Measurements from ENCODE around the gene C9orf72.
A peak's percentile ranks its signal among the peaks of the same experiment; 100 is the strongest.

The C9orf72 gene

GRCh38 chr9:27602142-27602861 lies 29.0 kb upstream of the C9orf72 start:
- Histone ChIP-seq H2BK120ac (ENCODE audit: low read depth, low read length) (no peak overlapping the region), H4K8ac (ENCODE audit: low read depth, low read length) (no peak overlapping the region), H3K23ac (ENCODE audit: low read depth, low read length, poor library complexity) (no peak overlapping the region), H3K9ac (ENCODE audit: low read depth, low read length, poor library complexity) (no peak overlapping the region), H3K27me3 (ENCODE audit: control insufficient read depth in 3 of 3, insufficient read depth in 3 of 3, low read depth in 1 of 3, low read length in 3 of 3) (no peaks in the 10 kb centered on the region), H3K9me3 (replicated peaks in 1 of 2; ENCODE audit: control insufficient read depth in 2 of 2, insufficient read depth in 1 of 2, low read depth in 1 of 2, low read length in 2 of 2) (no peaks in the 10 kb centered on the region), H2BK12ac (ENCODE audit: low read length) (no peak overlapping the region), H2BK15ac (ENCODE audit: low read length) (no peak overlapping the region), H3K79me1 (ENCODE audit: low read depth, low read length) (no peaks in the 10 kb centered on the region), H2BK5ac (ENCODE audit: low read length) (no peak overlapping the region), H3K14ac (ENCODE audit: low read length) (no peak overlapping the region), H3K18ac (ENCODE audit: low read length) (no peak overlapping the region), H3K4me3 (ENCODE audit: low read length in 2 of 2) (no peak overlapping the region), H3K4ac (ENCODE audit: low read length) (no peak overlapping the region), H3K4me1 (ENCODE audit: control insufficient read depth in 2 of 2, insufficient read depth in 1 of 2, low read depth in 1 of 2, low read length in 2 of 2) (peaks cover 0 to 2% of the 10 kb centered on the region in 2 donors), H3K27ac (replicated peaks; ENCODE audit: low read length) (no peak overlapping the region), H3K36me3 (replicated peaks in 1 of 2; ENCODE audit: control insufficient read depth in 2 of 2, insufficient read depth in 2 of 2, low read length in 2 of 2) (no peaks in the 10 kb centered on the region), H4K91ac (ENCODE audit: low read depth, low read length, poor library complexity) (no peak overlapping the region), H2AFZ (ENCODE audit: low read length) (no peak overlapping the region), H2AK5ac (ENCODE audit: low read depth, low read length) (no peak overlapping the region), H3K4me2 (ENCODE audit: insufficient read depth, low read length, poor library complexity, severe bottlenecking) (no peak overlapping the region)
- DNase-seq (ENCODE audit: low spot score): no peak
- WGBS, 2 donors (ENCODE audit: extremely low coverage in 2 of 2, insufficient read length in 2 of 2, insufficient replicate concordance in 1 of 2): no CpG with 5 or more reads among the region's 6 CpGs

- Histone ChIP-seq H4K8ac (ENCODE audit: low read depth, low read length) (no peak overlapping the region), H3K14ac (ENCODE audit: low read length) (no peak overlapping the region), H4K91ac (ENCODE audit: low read depth, low read length, poor library complexity) (no peak overlapping the region), H2BK5ac (ENCODE audit: low read length) (no peak overlapping the region), H2AK5ac (ENCODE audit: low read depth, low read length) (no peak overlapping the region), H3K36me3 (replicated peaks in 1 of 2; ENCODE audit: control insufficient read depth in 2 of 2, insufficient read depth in 2 of 2, low read length in 2 of 2) (no peaks in the 10 kb centered on the region), H3K9me3 (replicated peaks in 1 of 2; ENCODE audit: control insufficient read depth in 2 of 2, insufficient read depth in 1 of 2, low read depth in 1 of 2, low read length in 2 of 2) (no peaks in the 10 kb centered on the region), H3K4ac (ENCODE audit: low read length) (no peak overlapping the region), H3K27me3 (ENCODE audit: control insufficient read depth in 3 of 3, insufficient read depth in 3 of 3, low read depth in 1 of 3, low read length in 3 of 3) (no peaks in the 10 kb centered on the region), H3K23ac (ENCODE audit: low read depth, low read length, poor library complexity) (no peak overlapping the region), H3K18ac (ENCODE audit: low read length) (no peak overlapping the region), H3K4me3 (ENCODE audit: low read length in 2 of 2) (no peak overlapping the region), H2AFZ (ENCODE audit: low read length) (no peak overlapping the region), H3K4me1 (ENCODE audit: control insufficient read depth in 2 of 2, insufficient read depth in 1 of 2, low read depth in 1 of 2, low read length in 2 of 2) (peaks cover 0 to 2% of the 10 kb centered on the region in 2 donors), H3K79me1 (ENCODE audit: low read depth, low read length) (no peaks in the 10 kb centered on the region), H2BK15ac (ENCODE audit: low read length) (no peak overlapping the region), H3K4me2 (ENCODE audit: insufficient read depth, low read length, poor library complexity, severe bottlenecking) (no peak overlapping the region), H3K9ac (ENCODE audit: low read depth, low read length, poor library complexity) (no peak overlapping the region), H3K27ac (replicated peaks; ENCODE audit: low read length) (no peak overlapping the region), H2BK120ac (ENCODE audit: low read depth, low read length) (no peak overlapping the region), H2BK12ac (ENCODE audit: low read length) (no peak overlapping the region)
- WGBS, 2 donors (ENCODE audit: extremely low coverage in 2 of 2, insufficient read length in 2 of 2, insufficient replicate concordance in 1 of 2): no CpG with 5 or more reads among the region's 6 CpGs
- no peak for DNase-seq (ENCODE audit: low spot score)
Observed at GRCh38 chr9:27601396-27601795, 28.1 kb upstream of the C9orf72 start.

- Histone ChIP-seq H3K4ac (ENCODE audit: low read length) (no peak overlapping the region), H3K18ac (ENCODE audit: low read length) (no peak overlapping the region), H3K23ac (ENCODE audit: low read depth, low read length, poor library complexity) (no peak overlapping the region), H3K9me3 (replicated peaks in 1 of 2; ENCODE audit: control insufficient read depth in 2 of 2, insufficient read depth in 1 of 2, low read depth in 1 of 2, low read length in 2 of 2) (no peaks in the 10 kb centered on the region), H3K14ac (ENCODE audit: low read length) (no peak overlapping the region), H2AFZ (ENCODE audit: low read length) (peak overlapping the region; percentile 80), H2AK5ac (ENCODE audit: low read depth, low read length) (no peak overlapping the region), H3K4me2 (ENCODE audit: insufficient read depth, low read length, poor library complexity, severe bottlenecking) (no peak overlapping the region), H3K9ac (ENCODE audit: low read depth, low read length, poor library complexity) (no peak overlapping the region), H2BK15ac (ENCODE audit: low read length) (no peak overlapping the region), H4K8ac (ENCODE audit: low read depth, low read length) (no peak overlapping the region), H3K4me3 (ENCODE audit: low read length in 2 of 2) (no peak overlapping the region), H4K91ac (ENCODE audit: low read depth, low read length, poor library complexity) (no peak overlapping the region), H3K27ac (replicated peaks; ENCODE audit: low read length) (no peak overlapping the region), H2BK12ac (ENCODE audit: low read length) (no peak overlapping the region), H2BK120ac (ENCODE audit: low read depth, low read length) (no peak overlapping the region), H3K36me3 (replicated peaks in 1 of 2; ENCODE audit: control insufficient read depth in 2 of 2, insufficient read depth in 2 of 2, low read length in 2 of 2) (no peaks in the 10 kb centered on the region), H3K4me1 (ENCODE audit: control insufficient read depth in 2 of 2, insufficient read depth in 1 of 2, low read depth in 1 of 2, low read length in 2 of 2) (peaks cover 0 to 2% of the 10 kb centered on the region in 2 donors), H2BK5ac (ENCODE audit: low read length) (no peak overlapping the region), H3K79me1 (ENCODE audit: low read depth, low read length) (no peaks in the 10 kb centered on the region), H3K27me3 (ENCODE audit: control insufficient read depth in 3 of 3, insufficient read depth in 3 of 3, low read depth in 1 of 3, low read length in 3 of 3) (no peaks in the 10 kb centered on the region)
- WGBS, 2 donors (ENCODE audit: extremely low coverage in 2 of 2, insufficient read length in 2 of 2, insufficient replicate concordance in 1 of 2): no CpG with 5 or more reads among the region's 2 CpGs
- DNase-seq (ENCODE audit: low spot score): no peak
Observed at GRCh38 chr9:27600256-27600655, 27.0 kb upstream of the C9orf72 start.

- no peaks in the 10 kb centered on the region for H3K27me3 ChIP-seq (ENCODE audit: control insufficient read depth in 3 of 3, insufficient read depth in 3 of 3, low read depth in 1 of 3, low read length in 3 of 3)
- H3K18ac ChIP-seq (ENCODE audit: low read length): no peak overlapping the region
- no peak overlapping the region for H2BK5ac ChIP-seq (ENCODE audit: low read length)
- no CpG with 5 or more reads among the region's 2 CpGs for WGBS, 2 donors (ENCODE audit: extremely low coverage in 2 of 2, insufficient read length in 2 of 2, insufficient replicate concordance in 1 of 2)
- no peak overlapping the region for H3K27ac ChIP-seq (replicated peaks; ENCODE audit: low read length)
- H3K9me3 ChIP-seq (replicated peaks in 1 of 2; ENCODE audit: control insufficient read depth in 2 of 2, insufficient read depth in 1 of 2, low read depth in 1 of 2, low read length in 2 of 2): no peaks in the 10 kb centered on the region
- no peak for DNase-seq (ENCODE audit: low spot score)
- no peak overlapping the region for H2AK5ac ChIP-seq (ENCODE audit: low read depth, low read length)
- H2AFZ ChIP-seq (ENCODE audit: low read length): peak overlapping the region; percentile 80
- H2BK12ac ChIP-seq (ENCODE audit: low read length): no peak overlapping the region
- no peak overlapping the region for H2BK15ac ChIP-seq (ENCODE audit: low read length)
- no peak overlapping the region for H4K91ac ChIP-seq (ENCODE audit: low read depth, low read length, poor library complexity)
- no peak overlapping the region for H3K23ac ChIP-seq (ENCODE audit: low read depth, low read length, poor library complexity)
- H3K4me2 ChIP-seq (ENCODE audit: insufficient read depth, low read length, poor library complexity, severe bottlenecking): no peak overlapping the region
- no peak overlapping the region for H4K8ac ChIP-seq (ENCODE audit: low read depth, low read length)
- no peak overlapping the region for H3K9ac ChIP-seq (ENCODE audit: low read depth, low read length, poor library complexity)
- no peaks in the 10 kb centered on the region for H3K79me1 ChIP-seq (ENCODE audit: low read depth, low read length)
- peaks cover 0 to 2% of the 10 kb centered on the region in 2 donors for H3K4me1 ChIP-seq (ENCODE audit: control insufficient read depth in 2 of 2, insufficient read depth in 1 of 2, low read depth in 1 of 2, low read length in 2 of 2)
- no peak overlapping the region for H3K4me3 ChIP-seq (ENCODE audit: low read length in 2 of 2)
- no peak overlapping the region for H3K4ac ChIP-seq (ENCODE audit: low read length)
- no peak overlapping the region for H3K14ac ChIP-seq (ENCODE audit: low read length)
- no peaks in the 10 kb centered on the region for H3K36me3 ChIP-seq (replicated peaks in 1 of 2; ENCODE audit: control insufficient read depth in 2 of 2, insufficient read depth in 2 of 2, low read length in 2 of 2)
- H2BK120ac ChIP-seq (ENCODE audit: low read depth, low read length): no peak overlapping the region
Observed at GRCh38 chr9:27599870-27600238, 26.6 kb upstream of the C9orf72 start.
